MM.1S (cell line): Measurements from ENCODE around the gene EVA1A.

ENCODE experiments used
- DNase-seq: peaks from one replicate; pipeline ENCODE4 v3.0.0-alpha.2; 2015
- H2AFZ ChIP-seq: fragments of 300-600 bp; sonication (generic); 2 replicates; pipeline ENCODE4 v1.6.0; 2016; ENCODE audit warnings: antibody characterized with exemption, low read length
- H3F3A ChIP-seq: fragments of 300-600 bp; sonication (generic); 2 replicates; pipeline ENCODE4 v1.6.1; 2016; ENCODE audit warnings: mild to moderate bottlenecking, antibody characterized with exemption, low read length, moderate library complexity, mixed read lengths; ENCODE audit not compliant: insufficient read depth
- H3K27ac ChIP-seq: fragments of 300-600 bp; sonication (generic); 2 replicates; pipeline ENCODE4 v1.5.1; 2016; ENCODE audit warnings: mild to moderate bottlenecking, low read length
- H3K27me3 ChIP-seq: fragments of 300-600 bp; sonication (generic); replicated peaks from 2 replicates; pipeline ENCODE4 v1.6.0; 2016; ENCODE audit warnings: low read length; ENCODE audit not compliant: insufficient read depth
- H3K36me3 ChIP-seq: fragments of 300-600 bp; sonication (generic); replicated peaks from 2 replicates; pipeline ENCODE4 v1.6.1; 2016; ENCODE audit warnings: mild to moderate bottlenecking, low read length, mixed read lengths; ENCODE audit not compliant: insufficient read depth
- H3K4me1 ChIP-seq: fragments of 300-600 bp; sonication (generic); 2 replicates; pipeline ENCODE4 v1.6.1; 2016; ENCODE audit warnings: low read length, mixed read lengths
- H3K4me2 ChIP-seq: fragments of 300-600 bp; sonication (generic); 2 replicates; pipeline ENCODE4 v1.6.0; 2016; ENCODE audit warnings: low read depth, low read length
- H3K4me3 ChIP-seq: fragments of 300-600 bp; sonication (generic); 2 replicates; pipeline ENCODE4 v1.5.1; 2016; ENCODE audit warnings: low read length, mixed read lengths
- H3K79me2 ChIP-seq: fragments of 300-600 bp; sonication (generic); 2 replicates; pipeline ENCODE4 v1.6.1; 2016; ENCODE audit warnings: mixed run types, low read length, mixed read lengths
- H3K9ac ChIP-seq: fragments of 300-600 bp; sonication (generic); 2 replicates; pipeline ENCODE4 v1.6.1; 2016; ENCODE audit warnings: low read length, mixed read lengths
- H3K9me2 ChIP-seq: fragments of 300-600 bp; sonication (generic); replicated peaks from 2 replicates; pipeline ENCODE4 v1.6.1; 2016; ENCODE audit warnings: mild to moderate bottlenecking, low read length, mixed read lengths; ENCODE audit not compliant: insufficient read depth
- H3K9me3 ChIP-seq: fragments of 300-600 bp; sonication (generic); replicated peaks from 2 replicates; pipeline ENCODE4 v1.6.1; 2016; ENCODE audit warnings: mild to moderate bottlenecking, low read length, mixed read lengths; ENCODE audit not compliant: insufficient read depth
- H4K20me1 ChIP-seq: fragments of 300-600 bp; sonication (generic); 2 replicates; pipeline ENCODE4 v1.6.1; 2016; ENCODE audit warnings: mild to moderate bottlenecking, low read length, moderate library complexity, mixed read lengths; ENCODE audit not compliant: insufficient read depth
- CTCF ChIP-seq: fragments of 300-600 bp; sonication (generic); IDR thresholded peaks from 2 replicates; pipeline ENCODE4 v1.5.1; 2016; ENCODE audit warnings: antibody characterized with exemption, low read length, mixed read lengths
- EZH2 ChIP-seq: fragments of 300-600 bp; sonication (generic); optimal IDR thresholded peaks from 2 replicates; pipeline ENCODE3; 2017; ENCODE audit warnings: low read depth, mild to moderate bottlenecking, antibody characterized with exemption, low read length, mixed read lengths
- EZH2phosphoT487 ChIP-seq: fragments of 300-600 bp; sonication (generic); IDR thresholded peaks from 2 replicates; pipeline ENCODE4 v1.6.1; 2018; ENCODE audit warnings: antibody characterized with exemption, low read length

The EVA1A gene

DNA sequence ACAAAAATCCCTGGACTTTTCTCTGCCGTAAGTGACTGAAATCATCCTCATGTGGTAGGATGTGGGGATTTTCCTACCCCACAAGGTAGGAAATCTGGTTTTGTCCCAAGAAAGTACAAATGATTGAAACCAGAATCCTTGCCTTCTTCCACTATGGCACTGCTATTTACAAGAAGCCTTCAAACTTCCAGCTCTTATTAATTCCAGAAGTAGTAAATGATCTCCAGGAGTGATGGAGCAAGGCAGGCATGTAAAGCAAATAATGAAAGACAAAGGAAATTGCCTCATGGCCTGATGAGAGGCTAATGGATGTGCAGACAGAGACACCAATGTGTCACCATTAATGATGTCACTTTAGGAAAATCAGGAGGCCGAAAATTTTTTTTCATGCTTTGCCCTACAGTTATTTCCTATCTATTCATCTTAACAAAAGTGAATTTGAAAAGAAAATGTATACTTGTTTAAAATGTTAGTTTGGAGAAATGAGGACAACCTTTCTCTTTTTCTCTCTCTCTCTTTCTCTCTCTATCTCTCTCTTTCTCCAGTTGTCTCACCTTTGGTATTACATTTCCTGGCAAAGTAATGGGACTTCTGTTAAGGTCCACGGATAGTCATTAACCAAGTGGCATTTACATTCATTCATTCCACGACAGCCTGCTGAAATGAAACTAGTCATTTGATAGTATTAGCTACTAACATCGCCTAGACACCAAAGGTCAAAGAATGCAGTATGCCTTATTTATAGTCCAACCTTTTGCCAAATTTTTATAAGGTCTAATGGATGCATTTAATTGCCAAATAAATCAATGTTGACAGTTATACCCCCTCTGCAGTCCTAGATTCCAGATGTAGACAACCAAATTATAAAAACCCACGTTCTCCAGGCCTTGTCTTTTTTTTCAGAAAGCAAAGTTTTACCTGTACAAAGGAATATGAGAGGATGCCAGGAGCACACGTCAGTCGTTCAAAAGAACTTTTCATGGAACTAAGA is 5.0 kb upstream of the EVA1A start:
- no peaks in the 10 kb centered on the region for H3K9me3 ChIP-seq
- H3K9me2 ChIP-seq = no peaks in the 10 kb centered on the region
- H3K9ac ChIP-seq = no peak overlapping the region
- H4K20me1 ChIP-seq = no peaks in the 10 kb centered on the region
- H3K27ac ChIP-seq = no peak overlapping the region
- H3K4me1 ChIP-seq = no peaks in the 10 kb centered on the region
- TF ChIP-seq EZH2 (no peak), CTCF (no peak), EZH2phosphoT487 (no peak)
- no peak for DNase-seq
- no peaks in the 10 kb centered on the region for H3K27me3 ChIP-seq
- H3K36me3 ChIP-seq = no peaks in the 10 kb centered on the region
- no peak overlapping the region for H3K4me2 ChIP-seq
- no peaks in the 10 kb centered on the region for H3F3A ChIP-seq
- H3K4me3 ChIP-seq = no peak overlapping the region
- H2AFZ ChIP-seq = no peak overlapping the region
- H3K79me2 ChIP-seq = no peaks in the 10 kb centered on the region

DNA sequence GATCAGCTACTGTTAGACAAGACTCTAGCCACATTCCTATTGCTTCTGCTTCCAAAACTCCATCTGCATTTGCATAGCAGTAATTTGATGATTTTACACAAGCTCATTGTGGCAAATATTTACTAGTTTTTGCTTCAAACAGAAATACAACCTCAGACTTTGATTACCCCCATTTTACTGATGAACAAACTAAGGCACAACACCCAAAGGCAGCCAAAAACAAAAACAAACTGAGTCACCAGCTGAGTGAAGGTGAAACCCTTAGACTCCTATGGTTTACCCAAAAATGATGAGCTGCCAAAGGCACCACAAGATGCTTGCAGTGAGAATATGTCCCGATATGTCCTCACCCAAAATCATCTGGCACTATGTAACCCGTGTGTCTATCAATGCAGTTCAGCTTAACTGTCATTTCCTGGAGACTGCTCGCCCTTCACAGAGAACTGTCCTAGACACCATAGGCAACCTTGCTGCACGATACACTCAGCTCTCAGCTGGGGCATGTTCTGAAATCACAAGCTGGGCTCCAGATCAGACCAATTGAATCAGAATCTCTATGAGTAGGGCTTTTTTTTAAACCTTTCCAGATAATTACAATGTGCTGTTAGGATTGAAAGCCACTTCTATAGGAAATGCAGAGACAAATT is 4.1 kb upstream of the EVA1A start:
- Histone ChIP-seq H3K9me2 (no peaks in the 10 kb centered on the region), H2AFZ (no peak overlapping the region), H3F3A (no peaks in the 10 kb centered on the region), H3K4me3 (no peak overlapping the region), H3K36me3 (no peaks in the 10 kb centered on the region), H3K27me3 (no peaks in the 10 kb centered on the region), H3K27ac (no peak overlapping the region), H3K4me1 (no peaks in the 10 kb centered on the region), H4K20me1 (no peaks in the 10 kb centered on the region), H3K4me2 (no peak overlapping the region), H3K9me3 (no peaks in the 10 kb centered on the region), H3K9ac (no peak overlapping the region), H3K79me2 (no peaks in the 10 kb centered on the region)
- no peak for DNase-seq
- TF ChIP-seq EZH2phosphoT487 (no peak), CTCF (no peak), EZH2 (no peak)

- Histone ChIP-seq H3K79me2 (no peaks in the 10 kb centered on the region), H3K27me3 (no peaks in the 10 kb centered on the region), H3K4me2 (no peak overlapping the region), H3K9ac (no peak overlapping the region), H3K36me3 (no peaks in the 10 kb centered on the region), H3K4me1 (no peaks in the 10 kb centered on the region), H4K20me1 (no peaks in the 10 kb centered on the region), H3F3A (no peaks in the 10 kb centered on the region), H3K9me2 (no peaks in the 10 kb centered on the region), H3K9me3 (no peaks in the 10 kb centered on the region), H2AFZ (no peak overlapping the region), H3K27ac (no peak overlapping the region), H3K4me3 (no peak overlapping the region)
- DNase-seq = no peak
- TF ChIP-seq EZH2phosphoT487 = no peak
- TF ChIP-seq CTCF = no peak
- no peak for TF ChIP-seq EZH2
Measured at GRCh38 chr2:75564026-75564688, 3.4 kb upstream of the EVA1A start.
